ENCODE results near the gene LRP4. TPM values are rescaled to one million over a fixed set of nuclear protein-coding genes. Genes with fewer than 3 reads are reported as not detected.

LRP4 gene
- total and polyA plus RNA-seq, 2 of the 8 experiments (the other 6 are each of a cell fraction or from before 2014, with no cell fraction given), result 5.4 to 22.1 TPM

DNA sequence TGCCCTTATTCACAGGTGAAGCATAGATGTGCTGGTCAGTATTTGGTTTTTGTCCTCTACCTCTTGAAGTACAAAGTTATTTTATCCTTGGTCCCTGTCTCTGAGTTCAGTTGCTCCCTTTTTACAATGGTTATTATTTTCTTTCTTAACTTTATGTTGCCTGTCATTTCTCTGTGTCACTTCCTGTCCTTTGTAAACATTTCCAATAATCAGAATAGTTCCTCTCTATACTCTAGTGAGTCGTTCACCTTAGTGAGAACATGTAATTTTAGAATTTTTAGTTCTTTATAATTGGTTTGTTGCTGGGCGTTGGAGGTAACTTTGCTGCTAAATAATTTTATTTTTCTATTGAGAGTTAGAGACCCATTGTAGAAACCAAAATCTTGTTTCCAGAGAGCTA, 34.2 kb upstream of the LRP4 start:
- Histone ChIP-seq H3K27me3 (replicated peaks in 1 of 4; ENCODE audit: control insufficient read depth in 3 of 4, extremely low read depth in 1 of 4, insufficient read depth in 3 of 4, low read length in 3 of 4) (no peaks in the 10 kb centered on the region), H3K79me2 (ENCODE audit: control insufficient read depth in 1 of 2, insufficient read depth in 2 of 2, low read length in 2 of 2) (no peaks in the 10 kb centered on the region), H3K27ac (ENCODE audit: low read depth, low read length) (no peak overlapping the region; the same call in 1 of the 2 replicates), H3K56ac (replicated peaks; ENCODE audit: insufficient read length, low read depth, low read length) (no peak overlapping the region), H2BK20ac (ENCODE audit: low read length) (no peak overlapping the region), H2AFZ (ENCODE audit: low read length) (no peak overlapping the region), H3K23ac (ENCODE audit: insufficient read length) (no peak overlapping the region), H4K91ac (replicated peaks; ENCODE audit: insufficient read length, low read length) (no peak overlapping the region), H3K4ac (replicated peaks; ENCODE audit: insufficient read length, low read depth, low read length) (no peak overlapping the region), H2BK12ac (ENCODE audit: low read depth, low read length) (no peak overlapping the region), H3K23me2 (ENCODE audit: low read depth, low read length) (peaks cover 3% of the 10 kb centered on the region; the same call in 1 of the 2 replicates), H3K9me3 (ENCODE audit: insufficient read depth in 2 of 2, low read depth in 1 of 2, low read length in 1 of 2) (no peaks in the 10 kb centered on the region), H3K14ac (ENCODE audit: insufficient read length) (no peak overlapping the region), H2BK15ac (ENCODE audit: low read length) (no peak overlapping the region), H3K4me3 (ENCODE audit: extremely low read depth in 1 of 4, insufficient read depth in 2 of 4, low read depth in 3 of 4, low read length in 4 of 4) (no peak overlapping the region), H2AK5ac (ENCODE audit: low read depth, low read length) (no peak overlapping the region), H4K8ac (ENCODE audit: extremely low read depth, insufficient read depth, low read length) (no peak overlapping the region), H3K79me1 (ENCODE audit: low read depth, low read length) (no peaks in the 10 kb centered on the region), H3K4me1 (replicated peaks in 1 of 4; ENCODE audit: control insufficient read depth in 3 of 4, insufficient read depth in 4 of 4, low read length in 3 of 4) (no peaks in the 10 kb centered on the region), H3K4me2 (ENCODE audit: insufficient read depth in 1 of 2, low read depth in 2 of 2, low read length in 2 of 2) (no peak overlapping the region), H2BK5ac (ENCODE audit: low read depth, low read length) (no peak overlapping the region), H2BK120ac (replicated peaks; ENCODE audit: low read depth, low read length) (no peak overlapping the region), H3K36me3 (ENCODE audit: control insufficient read depth in 2 of 4, insufficient read depth in 4 of 4, low read length in 3 of 4) (no peaks in the 10 kb centered on the region), H4K20me1 (replicated peaks in 1 of 2; ENCODE audit: control insufficient read depth in 1 of 2, insufficient read depth in 2 of 2, low read length in 2 of 2) (no peaks in the 10 kb centered on the region), H3K9ac (replicated peaks in 1 of 4; ENCODE audit: extremely low read depth in 1 of 4, low read depth in 3 of 4, low read length in 3 of 4) (no peak overlapping the region), H3K18ac (ENCODE audit: extremely low read depth, low read length) (no peak overlapping the region), H4K5ac (ENCODE audit: insufficient read length, low read depth, low read length) (no peak overlapping the region)
- FAIRE-seq, result no peak
- WGBS, 2 experiments (ENCODE audit: extremely low coverage in 1 of 2, insufficient coverage in 1 of 2, insufficient read length in 1 of 2, insufficient replicate concordance in 2 of 2, low coverage in 1 of 2, low lambda C conversion rate in 2 of 2, missing lambda C conversion rate in 1 of 2), result 94% methylated on average over 2 of the region's 2 CpGs; no CpG with 5 or more reads in 1 of the 2 experiments
- ChIA-PET POLR2A (ENCODE audit: partially characterized antibody) (interaction anchor here (0.8 kb wide), 1 partner anchor 202 kb away, joined by 3 read pairs; no protein-coding TSS in a partner anchor), CTCF (ENCODE audit: partially characterized antibody) (interaction anchor here (1.1 to 1.4 kb wide), 2 partner anchors 32 to 201 kb away, joined by 3 to 4 read pairs; no protein-coding TSS in a partner anchor)
- no peak for DNase-seq (ENCODE audit: low read depth in 1 of 2, low spot score in 2 of 2)
- TF ChIP-seq, protein P1, sequence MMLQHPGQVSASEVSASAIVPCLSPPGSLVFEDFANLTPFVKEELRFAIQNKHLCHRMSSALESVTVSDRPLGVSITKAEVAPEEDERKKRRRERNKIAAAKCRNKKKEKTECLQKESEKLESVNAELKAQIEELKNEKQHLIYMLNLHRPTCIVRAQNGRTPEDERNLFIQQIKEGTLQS (IDR thresholded peaks at IDR 0.05; ENCODE audit: insufficient read depth, low read depth, low read length), result no peak
- TF ChIP-seq EP300 (IDR thresholded peaks at IDR 0.05; ENCODE audit: borderline replicate concordance in 1 of 2, low read depth in 2 of 2, low read length in 2 of 2), result no peak
